Ovary (tissue), 10 donors: Measurements from ENCODE around the gene BBLN. TPM values are rescaled to one million over a fixed set of nuclear protein-coding genes. Genes with fewer than 3 reads are reported as not detected.
"Not testable (repeated sequence)": the region's sequence is repeated elsewhere in the genome, so short reads cannot be mapped to it uniquely, and the experiment has no call there.

Experiments used
- DNase-seq, 5 donors: peaks; one replicate each; pipeline ENCODE4 v3.0.0-alpha.2; 2019 to 2020
- H3K27ac ChIP-seq, 2 donors: fragments of 200-600 bp; one replicate each; pipeline versions ENCODE4 v1.5.1 to v1.8.0; 2019 to 2022
- H3K27me3 ChIP-seq: fragments of 200-600 bp; one replicate; pipeline ENCODE4 v1.8.0; 2022
- H3K36me3 ChIP-seq: fragments of 200-600 bp; sonication (generic); one replicate; pipeline ENCODE4 v1.5.1; 2019
- H3K4me1 ChIP-seq: one replicate; pipeline ENCODE4 v1.8.1; 2013; ENCODE audit warnings: mild to moderate bottlenecking, moderate library complexity; ENCODE audit not compliant: insufficient read depth
- H3K4me3 ChIP-seq: fragments of 200-600 bp; sonication (generic); one replicate; pipeline ENCODE4 v1.5.1; 2017
- H3K9me3 ChIP-seq, 2 donors: fragments of 200-600 bp in 1 of 2; sonication (generic) in 1 of 2; one replicate each; pipeline versions ENCODE4 v1.5.1 to v1.8.1; 2013 to 2019; ENCODE audit warnings: mild to moderate bottlenecking in 1 of 2, moderate library complexity in 1 of 2
- CTCF ChIP-seq, 3 donors: fragments of 450-650 bp in 2 of 3; fragments of 200-600 bp in 1 of 3; IDR thresholded peaks; one replicate each; pipeline versions ENCODE4 v1.5.1 to v1.8.0; 2016 to 2022; ENCODE audit warnings: antibody characterized with exemption in 3 of 3, mild to moderate bottlenecking in 1 of 3
- EP300 ChIP-seq: sonication (generic); formaldehyde crosslinking; IDR thresholded peaks from one replicate; pipeline ENCODE4 v1.6.1; 2017; ENCODE audit warnings: antibody characterized with exemption
- POLR2A ChIP-seq: fragments of 450-650 bp; IDR thresholded peaks from one replicate; pipeline ENCODE4 v1.6.1; 2017; ENCODE audit warnings: antibody characterized with exemption, mild to moderate bottlenecking, moderate library complexity
- WGBS, 3 donors: extraction: QIAGEN DNeasy Blood & Tissue Kit in 1 of 3; methylation state at CpG; one replicate each; pipeline versions ENCODE4 v1.1.5 to v1.1.7; 2013 to 2017; 5-methylcytosine and 5-hydroxymethylcytosine counted together
- intact Hi-C, 4 donors: fragments of 100-400 bp; cut with DNase I; formaldehyde crosslinking; loops; one replicate each; pipeline versions ENCODE4 v1.11.0 to v1.15.1; 2022 to 2023
- long read RNA-seq, 3 donors: library from polyadenylated mRNA in 2 of 3; unstranded in 2 of 3; transcript quantifications; one replicate each; pipeline ENCODE4 v2.0.0 and lab custom pipeline, GENCODE V29; 2021 to 2026
- polyA plus RNA-seq, 2 donors: library from polyadenylated mRNA; stranded (reverse); fragments of 200-250 nt in 1 of 2; fragments of 350-450 nt in 1 of 2; fragmentation: Illumina TruSeq in 1 of 2; extraction: RNeasy Lipid Tissue Mini Kit (QIAGEN cat#74804) in 1 of 2; gene quantifications; one replicate each; pipeline ENCODE4 v1.2.3, GENCODE V29; 2013 to 2014
- total RNA-seq, 7 donors: library from RNA; depleted of rRNA in 2 of 7; stranded (reverse); fragments of >200 nt in 2 of 7; fragmentation: NEBNext Ultra II Directional in 3 of 7; extraction: Animal tissue kit (Norgen Biotek cat#: 25700) in 3 of 7; gene quantifications; one replicate each; pipeline versions ENCODE4 v1.1.0 to v1.2.4, GENCODE V29; 2016 to 2023
- donor health status: DM: no; HTN: no; CAD: no; lungs with moderate emphysema.
- donor health status: DM: no; HTN: no; CAD: no.
- donor health status: Bipolar disorder and iron deficiency.
- donor health status: DM: yes; HTN: yes; CAD: no.
- donor health status: DM: no; HTN: no; CAD: no.
- donor health status: DM: yes; HTN: yes; CAD: no.

BBLN gene
- total RNA-seq (100 to 1,000 TPM in 1 of 7 donors, 10 to 100 TPM in 6; 17.9 to 210 (median 31.7) TPM), polyA plus RNA-seq (10 to 100 TPM in 1 of 2 donors, 1 to 10 TPM in 1; 2.4 to 59.3 TPM)
- long read RNA-seq, donor 1, transcript C9orf16-201 (2 exons, 713 nt), result major isoform, 11 of 19 reads
- long read RNA-seq, donor 1, partial matches to known transcripts, result 1 of 19 reads
- long read RNA-seq, donor 1, other reads (novel, unspliced or antisense), result 3 of 19 reads
- long read RNA-seq, donor 2, transcript C9orf16-201 (2 exons, 713 nt), result major isoform, 42 of 118 reads
- long read RNA-seq, donor 2, partial matches to known transcripts, result 54 of 118 reads
- long read RNA-seq, donor 2, other reads (novel, unspliced or antisense), result 21 of 118 reads
- long read RNA-seq, donor 3, transcript C9orf16-201 (2 exons, 713 nt), result major isoform, 42 of 44 reads
- long read RNA-seq, donor 3, partial matches to known transcripts, result 0 of 44 reads
- long read RNA-seq, donor 3, other reads (novel, unspliced or antisense), result 1 of 44 reads

- Histone ChIP-seq H3K4me3 (peak within 1 kb of the TSS; percentile 85), H3K36me3 (no peaks in the 10 kb centered on the region), H3K4me1 (peaks cover 3% of the 10 kb centered on the region), H3K27ac (peak within 1 kb of the TSS in 1 of 2 donors; percentile 60), H3K27me3 (no peaks in the 10 kb centered on the region), H3K9me3 (no peaks in the 10 kb centered on the region)
- TF ChIP-seq POLR2A (peak; percentile 42), CTCF (IDR thresholded peaks at IDR 0.05) (no peak), EP300 (no peak)
- 0 to 1% (median 1%) methylated on average over 64 to 77 of the region's 77 CpGs for WGBS, 3 donors
- DNase-seq, result peak; percentile 97 to 99 (median 98)
- intact Hi-C loops, result no loop called here
Observed at GRCh38 chr9:128159784-128160602, at the start of gene BBLN. Gene BBLN, plus strand, starts transcription at chr9:128160265. Its CDS starts 143 bp downstream, at chr9:128160408.

- not testable (repeated sequence) for H3K27me3 ChIP-seq, H3K4me1 ChIP-seq, H3K9me3 ChIP-seq, H3K36me3 ChIP-seq, H3K4me3 ChIP-seq, H3K27ac ChIP-seq
- peak in 2 of 5 donors; percentile 11 to 26 for DNase-seq
- 81 to 86% (median 81%) methylated on average over 12 of the region's 12 CpGs for WGBS, 3 donors
- intact Hi-C loops, result loop anchor here in 1 of 4 donors (10.0 kb wide), 1 partner anchor 67 kb away; no protein-coding TSS in a partner anchor
Observed at GRCh38 chr9:128111726-128112125, 48.3 kb upstream of the BBLN start.

- Histone ChIP-seq H3K36me3 (no peaks in the 10 kb centered on the region), H3K4me3 (no peak overlapping the region), H3K9me3 (no peaks in the 10 kb centered on the region), H3K27ac (no peak overlapping the region), H3K27me3 (no peaks in the 10 kb centered on the region), H3K4me1 (peaks cover 4% of the 10 kb centered on the region)
- intact Hi-C loops, result loop anchor here in 1 of 4 donors (10.0 kb wide), 1 partner anchor 69 kb away; no protein-coding TSS in a partner anchor
- 87 to 91% (median 89%) methylated on average over 12 of the region's 12 CpGs for WGBS, 3 donors
- TF ChIP-seq CTCF (IDR thresholded peaks at IDR 0.05) (no peak), POLR2A (no peak), EP300 (no peak)
- DNase-seq, result peak in 2 of 5 donors; percentile 31 to 35
Observed at GRCh38 chr9:128113526-128114325, 46.3 kb upstream of the BBLN start.

GRCh38 chr9:128114326-128115186 is 45.5 kb upstream of the BBLN start:
- Histone ChIP-seq H3K4me1 (peaks cover 4% of the 10 kb centered on the region), H3K9me3 (no peaks in the 10 kb centered on the region), H3K27ac (no peak overlapping the region), H3K36me3 (no peaks in the 10 kb centered on the region), H3K27me3 (no peaks in the 10 kb centered on the region), H3K4me3 (no peak overlapping the region)
- no peak for TF ChIP-seq POLR2A
- TF ChIP-seq CTCF (IDR thresholded peaks at IDR 0.05), result no peak
- TF ChIP-seq EP300, result no peak
- intact Hi-C loops, result loop anchor here in 3 of 4 donors (5.0 to 10.0 kb wide), 2 partner anchors 70 to 172 kb away; no protein-coding TSS in a partner anchor
- WGBS, 3 donors, result 76 to 83% (median 79%) methylated on average over 29 of the region's 29 CpGs
- DNase-seq, result peak in 4 of 5 donors; percentile 33 to 53 (median 40)
